GF-D8 (cell line): ENCODE data around the gene DNAJB14.

Source experiments
- DNase-seq: peaks from one replicate; lab custom pipeline; 2025; lab: John Stamatoyannopoulos, UW

DNAJB14 gene

GRCh38 chr4:99943904-99944437, 2.4 kb downstream of the DNAJB14 start:
- no peak for DNase-seq

DNA sequence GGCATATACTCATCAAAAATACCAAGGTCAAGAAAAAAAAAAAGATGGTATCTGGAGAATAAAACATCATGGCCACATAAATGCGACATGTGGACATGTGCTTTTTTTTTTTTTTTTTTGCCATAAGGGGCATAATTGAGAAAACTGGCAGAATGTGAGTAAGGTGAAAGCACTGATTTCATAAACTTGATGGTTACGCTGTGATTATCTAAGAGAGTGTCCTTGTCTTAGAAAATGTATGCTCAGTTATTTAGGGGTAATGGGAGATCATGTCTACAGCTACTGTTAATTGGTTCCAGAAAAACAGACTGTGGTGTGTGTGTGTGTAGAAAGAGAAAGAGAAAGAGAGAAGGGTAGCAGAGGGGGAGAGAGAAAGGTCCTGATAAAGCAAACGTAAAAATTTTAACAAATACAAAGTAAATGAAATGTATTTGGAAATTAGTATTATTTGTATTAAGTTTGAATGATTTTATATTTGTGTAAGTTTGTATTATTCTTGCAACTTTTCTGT, 8.1 kb downstream of the DNAJB14 start:
- DNase-seq, result no peak

DNA sequence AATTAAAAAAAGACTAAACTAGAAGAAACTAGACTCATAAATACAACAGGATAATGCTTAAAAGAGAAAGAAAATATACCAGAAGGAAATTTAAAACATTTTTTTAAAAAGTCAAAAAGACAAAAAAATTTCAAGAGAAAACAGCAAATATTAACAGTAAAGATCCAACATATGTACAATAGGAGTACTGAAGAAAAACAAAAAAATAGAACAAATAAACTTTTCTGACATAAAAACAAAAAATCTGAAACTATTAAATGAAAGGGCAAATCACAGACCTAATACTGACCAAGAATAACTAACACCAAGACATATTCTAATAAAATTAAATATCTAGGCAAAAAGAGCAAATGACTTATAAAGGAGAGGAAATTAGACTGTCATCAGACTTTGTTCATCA, 11.5 kb downstream of the DNAJB14 start:
- DNase-seq, result no peak

- no peak for DNase-seq
These were observed 18.9 kb downstream of the DNAJB14 start for GRCh38 chr4:99927566-99927965.

DNA sequence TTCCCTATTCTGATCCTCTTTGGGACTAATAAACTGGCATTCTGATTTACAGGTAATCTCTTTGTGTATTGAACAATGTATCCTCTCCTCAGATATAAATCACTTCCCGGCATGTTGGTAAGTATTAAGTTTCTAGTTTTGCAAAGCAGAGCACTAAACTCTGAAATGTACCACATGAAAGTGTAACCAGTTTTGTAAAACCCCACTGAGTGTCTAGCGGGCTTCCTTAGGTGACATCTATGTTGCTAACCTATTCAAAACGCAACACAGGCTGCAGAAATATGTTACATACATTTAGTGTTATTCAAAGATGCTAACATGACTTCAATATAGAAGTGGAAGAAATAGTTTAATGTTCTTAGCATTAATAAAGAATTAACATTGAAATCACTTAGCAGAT, 25.2 kb downstream of the DNAJB14 start:
- no peak for DNase-seq

- DNase-seq, result no peak
These were observed 27.8 kb downstream of the DNAJB14 start for GRCh38 chr4:99918656-99919055.

DNA sequence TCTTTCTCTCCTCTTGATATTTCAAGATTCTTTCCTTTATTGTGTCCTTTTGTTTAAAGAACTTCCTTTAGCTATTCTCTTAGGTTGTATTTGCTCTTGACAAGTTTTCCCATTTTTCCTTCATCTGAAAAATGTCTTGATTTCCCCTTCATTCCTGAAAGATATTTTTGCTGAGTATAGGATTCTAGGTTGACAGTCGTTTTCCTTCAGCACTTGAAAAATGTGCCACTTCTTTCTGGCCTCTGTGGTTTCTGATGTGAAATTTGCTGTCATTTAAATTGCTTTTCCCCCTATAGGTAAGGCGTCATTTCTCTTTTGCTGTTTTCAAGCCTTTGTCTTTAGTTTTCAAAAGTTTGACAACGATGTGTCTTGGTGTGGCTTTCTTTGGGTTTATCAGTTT, 28.8 kb downstream of the DNAJB14 start:
- DNase-seq, result no peak

- no peak for DNase-seq
These were observed 31.0 kb downstream of the DNAJB14 start for GRCh38 chr4:99915449-99915848.

GRCh38 chr4:99894998-99895397, 51.4 kb downstream of the DNAJB14 start:
- DNase-seq, result no peak

- DNase-seq, result peak; percentile 84
These were observed 52.0 kb downstream of the DNAJB14 start, which contains the start of gene LAMTOR3 for GRCh38 chr4:99894161-99894997. LAMTOR3 (minus strand) TSS chr4:99894427; CDS start chr4:99893963, 464 bp downstream.

DNA sequence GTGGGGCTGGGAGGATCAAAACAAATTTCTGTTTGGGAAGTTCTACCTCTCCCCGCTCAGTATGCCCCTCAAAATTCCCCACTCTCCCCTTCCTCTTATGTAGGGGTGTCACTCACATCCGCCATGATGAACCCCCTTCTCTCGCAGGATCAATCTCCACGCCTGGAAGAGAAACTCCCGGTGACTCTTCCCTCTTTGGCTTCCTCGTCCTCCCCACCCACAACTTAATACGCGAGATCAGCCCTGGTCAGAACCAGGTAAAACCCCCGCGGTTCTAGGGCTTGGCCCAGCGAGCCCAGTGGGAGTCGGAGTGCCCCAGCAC, 52.6 kb downstream of the DNAJB14 start:
- DNase-seq, result no peak

- no peak for DNase-seq
These were observed 53.4 kb downstream of the DNAJB14 start for GRCh38 chr4:99893029-99893428.

GRCh38 chr4:99891351-99891750, 55.1 kb downstream of the DNAJB14 start:
- DNase-seq, result no peak

DNA sequence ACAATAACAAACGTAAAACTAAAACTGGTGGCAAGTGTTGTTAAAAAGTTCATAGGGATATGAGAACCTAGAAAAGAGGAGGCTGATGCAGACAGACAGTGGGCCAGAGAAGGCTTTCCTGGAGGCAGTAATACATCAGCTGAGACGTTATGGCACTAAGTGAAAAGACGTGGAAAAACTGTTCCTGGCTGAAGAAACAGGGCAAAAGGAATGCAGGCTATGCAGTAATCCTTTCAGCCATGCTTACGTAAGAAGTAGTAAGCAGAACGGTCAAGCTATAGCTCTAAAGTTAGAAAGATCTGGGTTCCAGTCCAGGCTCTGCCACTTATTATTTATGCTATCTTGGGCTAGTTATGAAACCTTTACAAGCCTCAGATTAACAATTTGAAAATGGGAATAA, 58.6 kb downstream of the DNAJB14 start:
- no peak for DNase-seq

DNA sequence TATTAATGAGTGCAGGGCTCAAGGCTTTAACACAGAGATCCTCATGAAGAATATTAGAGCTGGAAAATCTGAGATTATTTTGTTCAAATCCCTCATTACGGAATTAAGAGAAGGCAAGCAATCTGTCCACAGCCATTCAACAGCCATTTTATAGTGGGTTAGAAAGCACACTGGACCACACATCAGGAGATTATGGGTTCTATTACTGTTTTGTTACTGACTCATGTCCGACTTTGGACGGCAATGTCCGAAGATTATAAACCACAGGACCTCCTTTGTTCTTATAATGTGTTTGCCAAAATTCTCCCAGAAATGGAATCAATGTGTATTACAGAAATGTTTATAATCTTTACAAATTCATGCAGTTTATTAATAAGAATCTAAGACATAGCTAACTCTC, 60.3 kb downstream of the DNAJB14 start:
- no peak for DNase-seq

DNA sequence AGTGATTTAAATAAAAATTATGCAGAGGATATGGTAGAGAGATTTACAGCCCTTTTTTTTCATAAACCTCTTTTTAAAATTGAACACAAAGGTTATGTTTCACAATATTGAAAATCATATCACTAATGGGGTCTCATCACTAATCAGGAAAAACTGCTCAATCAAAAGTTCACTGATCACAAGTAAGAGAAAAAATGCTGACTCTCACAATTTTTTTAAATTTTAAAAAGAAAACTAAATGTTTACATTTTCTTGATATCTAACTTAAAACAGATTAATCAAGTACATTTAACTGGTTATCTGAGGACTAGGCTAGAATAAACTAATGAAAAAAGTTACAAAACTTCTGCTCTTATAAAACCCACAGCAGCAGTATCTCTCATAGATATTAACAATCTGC, 60.7 kb downstream of the DNAJB14 start:
- no peak for DNase-seq

DNA sequence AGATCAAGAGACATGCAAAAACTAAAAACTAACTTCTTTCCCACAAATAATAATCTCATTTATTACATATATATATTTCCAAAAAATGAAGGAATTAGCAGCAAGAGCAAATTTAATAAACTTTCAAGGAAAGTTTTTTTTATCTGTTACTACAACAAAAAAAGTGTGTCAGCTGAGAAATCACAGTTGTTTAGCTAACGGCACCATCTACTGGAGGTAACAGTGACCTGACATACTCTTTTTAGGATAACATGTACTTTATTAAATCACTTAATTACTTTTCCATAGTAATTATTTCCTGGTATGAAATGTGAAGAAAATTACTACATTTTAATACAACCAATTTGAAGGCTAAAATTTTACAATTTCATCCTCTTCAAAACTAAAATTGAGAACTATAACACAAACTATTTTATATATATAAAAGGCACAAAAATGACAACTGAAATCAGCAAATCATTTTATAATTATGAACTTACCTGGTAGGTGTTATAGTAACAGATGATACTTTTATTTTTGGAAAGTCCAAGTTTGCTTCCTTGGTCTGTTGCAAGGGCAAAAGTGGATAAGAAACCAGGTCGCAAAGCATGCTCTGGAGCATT, 61.3 kb downstream of the DNAJB14 start:
- peak; percentile 28 for DNase-seq

GRCh38 chr4:99879458-99879857, 67.0 kb downstream of the DNAJB14 start:
- no peak for DNase-seq

DNA sequence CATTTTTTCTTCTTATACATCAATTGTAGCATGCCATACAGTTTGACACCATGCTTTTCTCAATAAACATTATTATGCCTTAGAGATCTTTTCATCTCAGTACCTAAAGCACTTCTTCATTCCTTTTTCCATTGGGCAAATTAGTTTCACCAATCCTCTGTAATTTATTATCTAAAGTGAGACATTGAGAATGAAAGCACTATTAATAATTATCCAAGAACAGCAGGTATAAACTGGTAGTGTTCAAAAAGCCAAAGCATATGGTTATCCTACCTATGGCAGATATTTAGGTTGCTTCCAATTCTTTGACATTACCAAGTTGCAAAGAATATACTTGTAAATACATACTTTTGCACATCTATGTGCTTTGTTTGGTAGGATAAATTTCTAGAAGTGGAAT, 67.8 kb downstream of the DNAJB14 start:
- DNase-seq, result no peak

DNA sequence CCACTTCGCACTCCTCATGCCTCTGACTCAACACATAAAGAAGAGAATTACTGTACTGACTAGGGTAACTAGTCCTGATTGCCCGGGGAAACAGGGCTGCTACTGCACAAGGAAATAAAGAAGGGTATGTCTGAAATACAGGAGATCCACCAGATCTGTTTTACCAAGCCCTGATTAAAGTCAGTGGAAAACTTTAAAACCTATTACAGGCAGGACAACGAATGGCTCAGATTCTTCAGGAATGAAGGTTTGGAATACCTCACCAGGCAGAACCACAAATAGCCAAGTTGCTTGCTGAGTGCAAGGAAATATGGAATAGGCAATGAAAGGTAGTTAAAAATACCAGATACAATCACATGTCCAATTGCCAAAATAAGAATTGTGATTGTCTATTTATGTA, 69.5 kb downstream of the DNAJB14 start:
- no peak for DNase-seq

DNA sequence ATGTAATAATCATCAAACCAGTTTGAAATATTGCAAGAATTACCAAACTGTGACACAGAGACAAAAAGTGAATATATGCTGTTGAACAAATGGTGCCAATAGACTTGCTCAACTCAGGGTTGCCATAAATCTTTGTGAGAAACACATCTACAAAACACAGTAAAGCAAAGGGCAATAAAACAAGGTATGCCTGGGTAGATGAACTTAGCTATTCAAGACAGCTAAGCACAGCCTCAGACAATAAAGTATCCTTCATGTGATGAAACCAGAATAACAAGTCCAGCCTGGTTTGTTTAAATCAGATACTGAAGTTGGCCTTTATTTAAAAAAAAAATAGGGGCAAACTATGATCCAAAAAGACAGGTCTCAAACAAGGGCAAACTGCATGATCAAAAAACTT, 71.3 kb downstream of the DNAJB14 start:
- no peak for DNase-seq

- DNase-seq, result no peak
These were observed 73.8 kb downstream of the DNAJB14 start for GRCh38 chr4:99872570-99872969.

DNA sequence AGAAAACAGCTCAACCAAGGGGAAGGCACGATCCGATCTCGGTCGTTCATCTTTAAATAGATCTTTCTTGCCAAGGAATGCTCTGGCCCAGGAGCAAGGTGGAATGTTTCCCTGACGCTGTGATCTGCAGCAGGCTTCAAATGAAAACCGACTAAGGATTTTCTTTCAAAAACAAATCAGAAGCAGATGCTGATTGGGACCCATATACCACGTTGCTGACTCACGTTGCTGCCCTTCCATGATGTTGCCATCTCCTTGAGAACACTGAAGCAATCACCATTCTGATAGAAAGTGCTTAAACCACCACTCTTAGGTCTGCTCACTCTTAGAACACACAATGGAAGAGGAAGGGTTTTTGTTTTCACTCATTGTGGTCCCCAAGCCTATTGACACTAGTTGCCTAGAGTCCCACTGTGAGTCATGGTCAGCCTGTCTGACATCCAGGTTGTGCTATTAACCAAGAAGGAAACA, 78.3 kb downstream of the DNAJB14 start:
- DNase-seq, result no peak
